ENCODE data around the gene LINGO3.

The LINGO3 gene

DNA sequence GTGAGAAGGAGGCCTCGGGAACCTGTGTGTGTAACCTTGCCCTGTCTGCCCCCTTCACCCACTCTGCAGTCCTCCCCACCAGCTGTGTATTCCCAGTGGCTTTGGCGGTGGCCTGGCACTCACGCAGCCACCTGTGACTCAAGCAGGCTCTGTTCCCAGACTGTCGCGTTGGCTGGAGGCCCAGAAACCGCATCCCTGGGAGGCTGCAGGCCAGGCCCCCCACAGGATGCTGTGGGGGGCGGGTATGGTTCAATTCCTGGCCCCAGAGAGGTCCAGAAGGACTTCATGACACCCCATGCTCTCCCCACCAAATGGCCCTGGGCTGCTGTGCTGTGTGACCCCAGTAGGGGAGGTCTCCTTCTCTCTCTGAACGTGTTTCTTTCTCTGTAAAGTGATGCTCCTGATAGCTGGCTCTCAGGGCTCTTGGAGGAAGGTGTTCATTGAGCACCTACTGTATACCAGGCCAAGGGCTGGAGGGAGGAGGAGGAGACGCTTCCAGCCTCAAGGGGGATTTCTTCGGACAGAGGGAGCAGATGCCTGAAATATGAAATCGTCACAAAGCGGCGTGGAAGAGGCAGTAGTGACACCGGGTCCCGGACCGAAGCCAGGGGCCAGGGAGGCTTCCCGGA lies 1.9 kb upstream of the LINGO3 start:
- DNase-seq (ENCODE audit: insufficient read length): no peak
- no peak for TF ChIP-seq TAF1 (IDR thresholded peaks at IDR 0.05; ENCODE audit: borderline replicate concordance, low read depth, low read length)
- TF ChIP-seq POLR2AphosphoS5 (IDR thresholded peaks at IDR 0.05; ENCODE audit: low read depth, low read length): no peak
- TF ChIP-seq POLR2A (IDR thresholded peaks at IDR 0.05; ENCODE audit: low read depth, low read length): no peak
- no peak for FAIRE-seq

DNA sequence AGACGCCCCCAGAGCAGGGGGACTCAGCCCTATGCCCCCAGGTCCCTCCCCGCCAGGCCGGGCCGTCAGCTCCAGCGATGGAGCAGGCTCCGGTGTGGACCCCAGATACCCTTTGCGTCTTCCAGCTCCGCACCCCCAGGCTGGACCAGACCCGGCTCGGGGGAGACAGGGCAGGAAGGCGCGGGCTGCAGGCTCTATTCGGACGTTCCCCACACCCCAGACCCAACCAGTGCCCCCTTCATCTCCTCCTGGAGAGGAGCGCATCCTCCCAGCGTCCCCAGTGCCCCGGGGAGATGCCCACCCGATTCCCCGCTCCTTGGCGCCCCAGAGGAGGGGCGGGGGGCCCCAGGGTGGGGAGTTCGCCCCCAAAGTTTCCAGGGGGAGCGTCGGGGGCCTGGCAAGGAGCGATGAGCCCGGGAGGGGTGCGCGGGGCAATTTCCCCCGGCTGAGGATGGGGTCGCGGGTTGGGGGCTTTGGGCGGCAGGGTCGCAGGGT lies 389 bp downstream of the LINGO3 start:
- FAIRE-seq (no peak), DNase-seq (ENCODE audit: insufficient read length) (no peak)
- no peak for TF ChIP-seq POLR2AphosphoS5 (IDR thresholded peaks at IDR 0.05; ENCODE audit: low read depth, low read length)
- no peak for TF ChIP-seq POLR2A (IDR thresholded peaks at IDR 0.05; ENCODE audit: low read depth, low read length)
- no peak for TF ChIP-seq TAF1 (IDR thresholded peaks at IDR 0.05; ENCODE audit: borderline replicate concordance, low read depth, low read length)

DNA sequence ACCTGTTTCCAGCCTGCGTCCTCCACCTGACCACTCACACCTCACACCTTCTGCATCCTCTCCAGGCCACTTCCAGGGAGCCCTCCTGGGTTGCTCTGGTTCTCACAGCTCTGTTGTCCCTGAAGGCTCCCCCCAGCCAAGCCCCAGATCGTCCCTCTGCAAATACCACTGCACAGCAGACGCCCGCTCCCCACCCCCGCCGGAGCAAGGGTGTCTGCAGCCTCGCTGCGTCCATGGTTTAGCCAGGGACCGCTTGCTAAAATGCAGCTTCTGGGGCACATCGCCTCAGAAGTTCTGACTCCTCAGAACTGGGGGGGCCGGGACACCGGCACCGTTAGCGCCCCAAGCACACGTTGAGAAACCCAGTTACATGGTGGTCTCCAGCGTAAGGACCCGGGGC lies 983 bp downstream of the LINGO3 start:
- DNase-seq (ENCODE audit: insufficient read length): no peak
- TF ChIP-seq TAF1 (IDR thresholded peaks at IDR 0.05; ENCODE audit: borderline replicate concordance, low read depth, low read length) (no peak), POLR2AphosphoS5 (IDR thresholded peaks at IDR 0.05; ENCODE audit: low read depth, low read length) (no peak), POLR2A (IDR thresholded peaks at IDR 0.05; ENCODE audit: low read depth, low read length) (no peak)
- FAIRE-seq: no peak

DNA sequence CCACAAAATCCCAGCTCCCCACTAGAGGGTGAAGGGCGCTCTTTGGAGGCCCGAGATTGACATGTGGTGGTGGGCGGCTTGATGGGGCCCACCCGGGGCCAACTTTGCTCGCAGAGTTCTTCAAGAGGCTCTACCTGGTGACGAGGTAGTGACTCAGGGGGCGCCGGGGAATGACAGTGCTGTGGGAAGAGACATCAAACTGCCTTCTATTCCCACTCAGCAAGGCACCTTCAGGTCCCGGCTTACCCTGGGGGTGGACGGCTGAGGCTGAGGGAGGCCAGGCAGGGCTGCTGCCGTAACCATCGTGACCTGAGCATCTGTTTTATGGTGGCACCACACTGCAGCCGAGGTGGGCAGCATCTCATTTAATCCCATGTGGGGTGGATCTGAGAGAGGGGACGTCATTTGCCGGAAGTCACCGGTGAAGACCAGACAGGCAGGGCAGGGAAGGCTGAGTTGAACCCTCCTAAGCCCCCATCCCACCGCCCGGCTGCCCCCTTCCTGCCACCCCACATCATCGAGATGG lies 1.6 kb downstream of the LINGO3 start:
- DNase-seq (ENCODE audit: insufficient read length): no peak
- TF ChIP-seq POLR2A (IDR thresholded peaks at IDR 0.05; ENCODE audit: low read depth, low read length): no peak
- no peak for TF ChIP-seq POLR2AphosphoS5 (IDR thresholded peaks at IDR 0.05; ENCODE audit: low read depth, low read length)
- no peak for TF ChIP-seq TAF1 (IDR thresholded peaks at IDR 0.05; ENCODE audit: borderline replicate concordance, low read depth, low read length)
- FAIRE-seq: no peak

DNA sequence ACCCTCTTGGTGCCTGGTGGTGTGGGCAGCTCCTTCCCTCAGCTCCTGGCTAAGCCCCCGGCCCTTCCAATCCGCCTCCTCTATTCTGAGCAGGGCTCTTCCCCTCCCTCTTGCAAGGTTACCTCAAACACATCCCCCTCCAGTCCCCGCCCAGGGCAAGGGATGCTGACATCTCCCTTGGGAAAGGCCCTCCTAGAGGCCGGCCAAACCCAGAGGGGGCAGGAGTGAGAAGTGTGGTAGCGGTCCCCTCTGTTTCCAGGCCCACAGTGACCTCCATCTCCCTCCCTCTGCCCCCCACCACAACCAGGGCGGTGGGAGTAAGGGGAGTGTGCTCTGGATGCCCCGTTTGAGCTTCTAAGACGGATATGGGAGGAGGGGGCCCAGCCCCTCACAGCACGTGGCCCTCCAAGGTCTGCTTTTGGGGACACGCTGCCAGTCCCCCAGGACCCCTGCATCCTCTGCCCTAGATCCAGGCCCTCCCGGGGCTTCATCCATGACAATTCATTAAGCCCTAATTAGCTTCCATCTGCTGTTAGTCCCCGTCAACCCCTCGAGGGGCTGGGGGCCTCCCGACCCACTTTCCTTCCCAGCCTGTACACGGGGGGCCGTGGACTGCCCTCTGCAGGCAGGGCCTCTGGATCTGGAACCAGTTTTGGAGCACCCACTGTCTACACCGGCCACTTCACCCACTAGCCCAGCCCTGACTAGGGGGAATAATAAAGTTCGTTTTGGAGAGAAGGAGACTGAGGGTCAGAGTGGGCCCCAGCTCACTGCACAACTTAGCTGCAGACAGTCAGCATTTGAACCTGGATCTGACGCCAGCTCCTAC lies 2.3 kb downstream of the LINGO3 start:
- DNase-seq (ENCODE audit: insufficient read length) (no peak), FAIRE-seq (no peak)
- TF ChIP-seq POLR2AphosphoS5 (IDR thresholded peaks at IDR 0.05; ENCODE audit: low read depth, low read length): no peak
- TF ChIP-seq TAF1 (IDR thresholded peaks at IDR 0.05; ENCODE audit: borderline replicate concordance, low read depth, low read length): no peak
- no peak for TF ChIP-seq POLR2A (IDR thresholded peaks at IDR 0.05; ENCODE audit: low read depth, low read length)

DNA sequence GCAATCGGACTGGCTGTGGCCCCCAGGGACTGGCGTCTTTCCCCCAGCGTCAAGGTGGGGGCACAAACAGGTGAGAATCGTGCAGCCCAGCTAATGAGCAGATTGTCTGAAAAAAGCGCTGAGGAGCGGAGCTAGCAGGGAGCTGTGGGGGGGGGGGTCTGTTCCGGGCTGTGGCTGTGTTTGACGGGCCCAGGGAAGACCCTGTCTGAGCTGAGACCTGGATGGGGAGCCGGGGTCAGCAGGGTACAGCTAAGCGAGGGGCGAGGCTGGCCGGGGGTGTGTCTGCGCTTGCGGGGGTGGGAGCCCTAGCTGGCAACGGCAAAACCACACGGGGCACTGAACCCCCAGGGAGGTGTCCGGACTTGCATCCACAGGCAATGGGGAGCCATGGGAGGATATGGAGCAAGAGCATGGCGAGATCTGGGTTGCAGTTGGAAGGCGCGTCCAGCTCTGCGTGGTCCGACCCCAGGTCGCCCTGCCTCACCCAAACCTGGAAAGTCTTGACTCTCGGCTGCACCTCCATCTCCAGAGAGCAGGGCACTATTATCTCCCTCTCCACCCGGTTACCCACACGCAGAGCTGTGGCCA lies 4.6 kb downstream of the LINGO3 start:
- TF ChIP-seq POLR2AphosphoS5 (IDR thresholded peaks at IDR 0.05; ENCODE audit: low read depth, low read length) (no peak), TAF1 (IDR thresholded peaks at IDR 0.05; ENCODE audit: borderline replicate concordance, low read depth, low read length) (no peak), POLR2A (IDR thresholded peaks at IDR 0.05; ENCODE audit: low read depth, low read length) (no peak)
- DNase-seq (ENCODE audit: insufficient read length): no peak
- FAIRE-seq: no peak

DNA sequence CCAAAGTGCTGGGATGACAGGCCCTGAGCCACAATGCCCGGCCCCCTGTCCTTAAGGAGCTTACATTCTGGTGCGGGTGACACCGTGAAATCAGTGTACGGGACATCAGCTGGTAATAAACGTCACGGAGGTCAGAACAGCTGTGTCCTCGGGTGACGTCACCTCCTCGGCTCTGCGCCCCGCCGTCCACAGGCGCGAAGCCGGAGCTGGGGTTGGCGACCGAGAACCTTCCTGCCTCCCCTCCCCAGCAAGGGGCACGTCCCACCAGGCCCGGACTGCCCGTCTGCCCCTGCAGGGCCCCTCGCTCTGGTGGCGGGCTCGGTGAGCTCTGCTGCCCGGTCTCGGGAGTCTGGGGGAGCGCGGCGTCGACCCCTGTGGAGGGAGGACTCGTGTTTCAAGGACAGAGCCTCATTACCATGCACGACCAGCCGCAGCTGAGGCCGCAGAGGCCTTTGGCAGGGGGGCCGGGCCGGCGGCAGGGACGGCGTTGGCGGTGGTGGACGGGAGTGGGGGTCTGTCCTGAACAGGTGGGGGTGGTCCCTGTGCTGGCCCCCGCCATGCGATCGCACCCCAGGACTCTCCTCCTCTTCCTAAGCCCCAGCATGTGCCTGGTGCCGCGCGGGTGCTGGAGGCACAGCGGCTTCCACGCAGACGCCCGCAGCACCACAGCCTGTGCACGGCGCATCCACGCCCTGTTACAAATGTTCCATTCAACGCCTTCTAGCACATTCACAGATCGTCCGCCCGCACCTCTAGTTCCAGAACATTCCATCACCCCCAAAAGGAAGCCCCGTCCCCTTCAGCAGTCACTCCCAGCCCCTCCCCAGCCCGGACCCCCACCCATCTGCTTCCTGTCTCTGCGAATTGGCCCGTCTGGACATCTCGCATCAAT lies 5.4 kb downstream of the LINGO3 start:
- DNase-seq (ENCODE audit: insufficient read length): no peak
- TF ChIP-seq TAF1 (IDR thresholded peaks at IDR 0.05; ENCODE audit: borderline replicate concordance, low read depth, low read length) (no peak), POLR2AphosphoS5 (IDR thresholded peaks at IDR 0.05; ENCODE audit: low read depth, low read length) (0 out of 2 replicates have a peak, but pooled peaks have one; percentile 11), POLR2A (IDR thresholded peaks at IDR 0.05; ENCODE audit: low read depth, low read length) (no peak)
- FAIRE-seq: no peak

DNA sequence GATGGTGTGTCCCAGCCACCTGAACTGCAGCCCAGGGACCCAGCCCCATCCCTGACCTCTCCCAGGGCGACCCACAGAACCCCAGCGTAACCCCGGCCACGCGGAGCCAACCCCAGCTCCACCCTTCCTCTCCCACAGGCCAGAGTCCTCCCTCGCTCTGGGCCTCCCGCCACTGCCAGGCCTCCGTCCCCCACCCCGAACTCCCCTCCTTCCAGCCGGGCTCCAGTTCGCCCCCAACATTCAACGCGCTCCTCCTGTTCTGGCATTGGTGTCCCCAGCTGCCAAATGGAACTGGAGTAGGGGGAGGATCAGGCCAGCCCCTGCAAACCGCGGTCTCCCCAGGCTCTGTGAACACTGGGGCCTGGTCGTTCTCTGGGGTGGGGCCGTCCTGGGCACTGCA lies 7.4 kb downstream of the LINGO3 start:
- DNase-seq (ENCODE audit: insufficient read length): no peak
- no peak for FAIRE-seq
- TF ChIP-seq TAF1 (IDR thresholded peaks at IDR 0.05; ENCODE audit: borderline replicate concordance, low read depth, low read length): no peak
- TF ChIP-seq POLR2AphosphoS5 (IDR thresholded peaks at IDR 0.05; ENCODE audit: low read depth, low read length): no peak
- TF ChIP-seq POLR2A (IDR thresholded peaks at IDR 0.05; ENCODE audit: low read depth, low read length): no peak

DNA sequence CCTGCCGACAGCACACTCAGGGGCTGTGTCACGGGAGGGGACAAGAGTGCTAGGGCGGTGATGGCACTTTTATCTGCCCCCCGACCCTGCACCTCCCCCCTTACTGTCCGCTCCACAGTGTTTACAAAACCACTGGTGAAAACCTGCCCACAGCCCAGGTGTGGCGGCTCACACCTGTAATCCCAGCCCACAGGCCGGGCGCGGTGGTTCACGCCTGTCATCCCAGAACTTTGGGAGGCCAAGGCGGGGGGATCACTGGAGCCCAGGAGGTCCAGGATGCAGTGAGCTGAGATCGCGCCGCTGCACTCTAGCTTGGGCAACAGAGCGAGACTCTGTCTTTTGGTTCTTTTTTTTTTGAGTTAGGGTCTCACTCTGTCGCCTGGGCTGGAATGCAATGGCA lies 11.8 kb downstream of the LINGO3 start:
- no peak for FAIRE-seq
- TF ChIP-seq POLR2A (IDR thresholded peaks at IDR 0.05; ENCODE audit: low read depth, low read length) (no peak), POLR2AphosphoS5 (IDR thresholded peaks at IDR 0.05; ENCODE audit: low read depth, low read length) (no peak), TAF1 (IDR thresholded peaks at IDR 0.05; ENCODE audit: borderline replicate concordance, low read depth, low read length) (no peak)
- DNase-seq (ENCODE audit: insufficient read length): no peak

DNA sequence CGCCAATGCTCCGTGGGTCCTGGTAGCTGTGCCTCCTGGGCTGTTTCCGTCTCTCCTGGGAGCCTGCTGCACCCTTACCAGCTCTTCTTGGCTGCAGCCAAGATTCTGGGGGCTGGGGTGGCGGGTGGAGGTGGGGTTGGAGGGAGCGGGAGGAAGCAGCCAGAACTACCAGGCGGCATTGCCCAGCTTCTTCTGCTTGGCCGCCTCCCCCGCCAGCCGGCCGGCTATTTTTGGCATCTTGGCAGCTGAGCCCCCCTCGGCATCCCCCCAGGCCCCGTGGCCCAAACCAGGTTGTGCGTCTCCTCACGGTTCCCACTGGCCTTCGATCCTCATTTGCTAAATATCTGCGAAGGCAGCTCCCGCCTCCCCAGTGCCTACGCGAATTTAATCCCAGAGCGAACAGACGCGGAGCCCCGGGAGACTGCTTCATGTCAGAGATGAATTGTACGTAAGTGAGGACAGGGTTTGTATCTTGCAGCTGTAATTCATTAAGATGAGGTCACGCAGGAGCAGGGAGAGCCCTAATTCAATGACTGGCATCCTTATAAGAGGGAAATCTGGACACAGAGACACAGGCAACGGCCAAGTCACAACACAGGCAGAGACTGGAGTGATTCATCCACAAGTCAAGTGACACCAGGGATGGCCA lies 13.1 kb downstream of the LINGO3 start:
- FAIRE-seq: no peak
- no peak for DNase-seq (ENCODE audit: insufficient read length)
- TF ChIP-seq POLR2AphosphoS5 (IDR thresholded peaks at IDR 0.05; ENCODE audit: low read depth, low read length) (no peak), TAF1 (IDR thresholded peaks at IDR 0.05; ENCODE audit: borderline replicate concordance, low read depth, low read length) (no peak), POLR2A (IDR thresholded peaks at IDR 0.05; ENCODE audit: low read depth, low read length) (no peak)

All from GM12892 (cell line).